Subcutaneous adipose tissue (tissue), 4 donors: Measurements from ENCODE around the gene COX6A1. TPM values are rescaled to one million over a fixed set of nuclear protein-coding genes. Genes with fewer than 3 reads are reported as not detected.

Experiments used
- CTCF ChIP-seq: fragments of 450-650 bp; IDR thresholded peaks from one replicate; pipeline ENCODE4 v1.5.1; 2016; ENCODE audit warnings: low read depth, mild to moderate bottlenecking, control low read depth, antibody characterized with exemption, moderate library complexity
- total RNA-seq, 4 donors: library from RNA; depleted of rRNA; stranded (reverse); fragments of >200 nt; gene quantifications; one replicate each; pipeline ENCODE4 v1.1.0, GENCODE V29; 2016

The COX6A1 gene
- total RNA-seq, 4 donors from 2014 or later = 514 to 710 (median 569) TPM

GRCh38 chr12:120469450-120470149 is 31.7 kb downstream of the COX6A1 start, which contains the start of gene SRSF9:
Gene SRSF9, minus strand, starts transcription at chr12:120469748. Its CDS starts 139 bp downstream, at chr12:120469609.
- no peak for TF ChIP-seq CTCF

GRCh38 chr12:120470150-120470784 is 32.4 kb downstream of the COX6A1 start:
- no peak for TF ChIP-seq CTCF

- TF ChIP-seq CTCF = no peak
Observed at GRCh38 chr12:120472521-120472920, 34.6 kb downstream of the COX6A1 start.

- TF ChIP-seq CTCF = no peak
Observed at GRCh38 chr12:120473807-120474615, 36.1 kb downstream of the COX6A1 start.

GRCh38 chr12:120474616-120474960 is 36.7 kb downstream of the COX6A1 start:
- TF ChIP-seq CTCF = no peak

GRCh38 chr12:120475643-120476042 is 37.7 kb downstream of the COX6A1 start:
- TF ChIP-seq CTCF = no peak

GRCh38 chr12:120479458-120479857 is 41.5 kb downstream of the COX6A1 start:
- TF ChIP-seq CTCF = no peak
